WTC11 (cell line): ENCODE results near the gene LAP3. TPM values are rescaled to one million over a fixed set of nuclear protein-coding genes. Genes with fewer than 3 reads are reported as not detected.

Source experiments
- ATAC-seq: fragments of 200-7000 bp; cut with Tn5 transposase; 2 replicates; pipeline ENCODE4 v1.10.0; 2021; ENCODE audit warnings: mild to moderate bottlenecking, moderate library complexity
- CTCF ChIA-PET: fragments of 300-600 bp; sonication (Branson Sonifier 250); formaldehyde crosslinking; loops from one replicate; lab custom pipeline; 2021; ENCODE audit warnings: antibody characterized with exemption; lab: Charles Lee
- POLR2A ChIA-PET: fragments of 350-600 bp; sonication (Branson Sonifier 250); formaldehyde crosslinking; loops from one replicate; lab custom pipeline; 2021; ENCODE audit warnings: antibody characterized with exemption; lab: Charles Lee
- DNase-seq: peaks from one replicate; pipeline ENCODE4 v3.0.0; 2021; ENCODE audit warnings: low spot score
- H3K27ac Mint-ChIP-seq: 2 replicates; pipeline ENCODE4 v1.8.0; 2021; ENCODE audit warnings: mixed read lengths
- H3K27me3 Mint-ChIP-seq: 2 replicates; pipeline ENCODE4 v1.8.0; 2021; ENCODE audit warnings: low read depth, mild to moderate bottlenecking, moderate library complexity, mixed read lengths
- H3K36me3 Mint-ChIP-seq: 2 replicates; pipeline ENCODE4 v1.8.0; 2021; ENCODE audit warnings: mixed read lengths
- H3K4me1 Mint-ChIP-seq: 2 replicates; pipeline ENCODE4 v1.8.0; 2022; ENCODE audit warnings: mixed read lengths
- H3K4me3 Mint-ChIP-seq: 2 replicates; pipeline ENCODE4 v1.8.0; 2021; ENCODE audit warnings: mild to moderate bottlenecking, moderate library complexity, mixed read lengths
- H3K9me3 Mint-ChIP-seq: 2 replicates; pipeline ENCODE4 v1.8.0; 2021; ENCODE audit warnings: mixed read lengths
- ELF4 ChIP-seq: sonication (generic); formaldehyde crosslinking; IDR thresholded peaks from 2 replicates; pipeline ENCODE4 v1.8.1; 2022; ENCODE audit warnings: low read depth, mild to moderate bottlenecking, moderate library complexity, missing genetic modification reagents
- GTF2I ChIP-seq: fragments of 250-450 bp; sonication (Bioruptor Pico); conservative IDR thresholded peaks from 2 replicates; pipeline ENCODE4 v1.4.0; 2021; ENCODE audit warnings: mild to moderate bottlenecking
- HMGA2 ChIP-seq: fragments of 250-450 bp; sonication (Bioruptor Pico); IDR thresholded peaks from 2 replicates; pipeline ENCODE4 v1.4.0; 2021; ENCODE audit warnings: mild to moderate bottlenecking, moderate library complexity
- JAZF1 ChIP-seq: fragments of 250-450 bp; sonication (Bioruptor Pico); IDR thresholded peaks from 2 replicates; pipeline ENCODE4 v1.9.0; 2021; ENCODE audit warnings: moderate library complexity, mild to moderate bottlenecking, inconsistent platforms
- KAT7 ChIP-seq: sonication (generic); formaldehyde crosslinking; IDR thresholded peaks from 2 replicates; pipeline ENCODE4 v1.8.1; 2023; ENCODE audit warnings: missing genetic modification reagents, mild to moderate bottlenecking, borderline replicate concordance
- NFATC4 ChIP-seq: fragments of 250-450 bp; sonication (Bioruptor Pico); IDR thresholded peaks from 2 replicates; pipeline ENCODE4 v1.9.0; 2021; ENCODE audit warnings: mild to moderate bottlenecking
- NR2C2 ChIP-seq: sonication (generic); formaldehyde crosslinking; IDR thresholded peaks from 2 replicates; pipeline ENCODE4 v1.8.0; 2022; ENCODE audit warnings: mild to moderate bottlenecking, missing genetic modification reagents
- NR3C1 ChIP-seq: sonication (generic); formaldehyde crosslinking; conservative IDR thresholded peaks from 2 replicates; pipeline ENCODE4 v1.8.1; 2023; ENCODE audit warnings: low read depth, mild to moderate bottlenecking, missing genetic modification reagents
- TEAD1 ChIP-seq: sonication (generic); formaldehyde crosslinking; IDR thresholded peaks from 2 replicates; pipeline ENCODE4 v1.8.0; 2022; ENCODE audit warnings: mild to moderate bottlenecking, missing genetic modification reagents
- TP53 ChIP-seq: sonication (generic); formaldehyde crosslinking; IDR thresholded peaks from 2 replicates; pipeline ENCODE4 v1.8.1; 2023; ENCODE audit warnings: mild to moderate bottlenecking, missing genetic modification reagents
- ZNF121 ChIP-seq: sonication (generic); formaldehyde crosslinking; IDR thresholded peaks from 2 replicates; pipeline ENCODE4 v1.8.0; 2023; ENCODE audit warnings: missing genetic modification reagents
- ZNF138 ChIP-seq: sonication (generic); formaldehyde crosslinking; conservative IDR thresholded peaks from 2 replicates; pipeline ENCODE4 v1.8.1; 2022; ENCODE audit warnings: mild to moderate bottlenecking, moderate library complexity, missing genetic modification reagents
- ZNF317 ChIP-seq: sonication (generic); formaldehyde crosslinking; IDR thresholded peaks from 2 replicates; pipeline ENCODE4 v1.8.1; 2023; ENCODE audit warnings: low read depth, mild to moderate bottlenecking, moderate library complexity, missing genetic modification reagents, borderline replicate concordance
- ZNF423 ChIP-seq: fragments of 250-450 bp; sonication (Bioruptor Pico); IDR thresholded peaks from 2 replicates; pipeline ENCODE4 v2.1.2; 2022; ENCODE audit warnings: mild to moderate bottlenecking, moderate library complexity
- total RNA-seq: library from RNA; stranded (reverse); gene quantifications from 3 replicates; pipeline ENCODE4 v1.2.3, GENCODE V29; 2021
- TF ChIP-seq, protein P1 (sequence below): sonication (generic); formaldehyde crosslinking; IDR thresholded peaks from 2 replicates; pipeline ENCODE4 v1.8.1; 2023; ENCODE audit warnings: mild to moderate bottlenecking, moderate library complexity, missing genetic modification reagents
- TF ChIP-seq, protein P2 (sequence below): fragments of 250-450 bp; sonication (Bioruptor Pico); IDR thresholded peaks from 2 replicates; pipeline ENCODE4 v1.9.0; 2021; ENCODE audit warnings: mild to moderate bottlenecking
- TF ChIP-seq, protein P3 (sequence below): fragments of 200-600 bp; IDR thresholded peaks from 2 replicates; pipeline ENCODE4 v1.8.0; 2022; ENCODE audit warnings: antibody characterized with exemption
- TF ChIP-seq, protein P4 (sequence below): sonication (generic); formaldehyde crosslinking; IDR thresholded peaks from 2 replicates; pipeline ENCODE4 v1.8.1; 2022; ENCODE audit warnings: low read depth, mild to moderate bottlenecking, moderate library complexity, missing genetic modification reagents, borderline replicate concordance
- TF ChIP-seq, protein P5 (sequence below): sonication (generic); formaldehyde crosslinking; IDR thresholded peaks from 2 replicates; pipeline ENCODE4 v1.8.0; 2022; ENCODE audit warnings: mild to moderate bottlenecking, missing genetic modification reagents
- TF ChIP-seq, protein P6 (sequence below): fragments of 250-450 bp; sonication (Bioruptor Pico); IDR thresholded peaks from 2 replicates; pipeline ENCODE4 v1.8.0; 2021; ENCODE audit warnings: mild to moderate bottlenecking

LAP3 gene
- total RNA-seq, 1 experiment from 2014 or later, result 52.7 TPM

DNA sequence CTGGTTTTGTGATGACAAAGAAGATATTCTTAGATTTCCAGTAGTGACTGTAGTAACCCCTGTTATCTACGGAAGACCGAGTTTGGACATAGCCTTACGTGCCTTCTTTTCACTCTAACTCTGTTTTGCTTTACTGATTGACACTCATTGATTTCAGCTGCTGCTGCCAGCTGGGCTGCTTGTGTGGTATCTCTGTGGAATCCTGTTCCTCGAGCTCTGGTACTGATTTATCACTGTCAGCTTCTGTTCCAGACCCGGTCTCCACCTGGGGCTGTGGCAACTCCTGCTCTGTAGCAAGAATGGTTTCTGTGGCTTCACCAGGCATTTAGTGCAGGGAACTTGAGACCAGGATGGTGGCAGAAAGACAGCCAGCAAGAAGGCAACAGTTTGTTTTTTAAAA, 24.6 kb upstream of the LAP3 start (continued):
- TF ChIP-seq TP53 (CRISPR knock-in tag) (no peak), GTF2I (CRISPR knock-in tag) (no peak), ZNF121 (CRISPR knock-in tag) (no peak), NFATC4 (CRISPR knock-in tag) (no peak), TEAD1 (CRISPR knock-in tag) (no peak), ZNF423 (CRISPR knock-in tag) (no peak), NR3C1 (no peak), ELF4 (CRISPR knock-in tag) (no peak)
- TF ChIP-seq, all 79 proteins: peak for 0

DNA sequence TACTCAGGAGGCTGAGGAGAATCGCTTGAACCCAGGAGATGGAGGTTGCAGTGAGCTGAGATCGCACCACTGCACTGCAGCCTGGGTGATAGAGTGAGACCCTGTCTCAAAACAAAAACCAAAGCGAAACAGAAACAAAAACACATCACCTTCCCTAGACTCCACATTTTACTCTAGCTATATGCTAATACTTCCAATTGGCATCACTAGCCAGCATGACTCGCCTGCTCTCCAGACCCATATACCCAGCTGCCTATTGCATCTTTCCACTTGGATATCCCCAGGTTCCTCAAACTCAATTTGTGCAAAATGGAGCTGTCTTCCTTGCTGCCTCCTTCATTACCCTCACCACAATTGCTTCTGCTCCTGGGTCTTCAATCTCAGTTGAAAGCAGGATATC, 22.4 kb upstream of the LAP3 start:
- no peak overlapping the region for H3K4me3 Mint-ChIP-seq
- ATAC-seq, result no peak
- ChIA-PET POLR2A (no interaction called here), CTCF (no interaction called here)
- H3K27ac Mint-ChIP-seq, result no peak overlapping the region
- no peaks in the 10 kb centered on the region for H3K4me1 Mint-ChIP-seq
- H3K36me3 Mint-ChIP-seq, result no peaks in the 10 kb centered on the region
- DNase-seq, result no peak
- H3K9me3 Mint-ChIP-seq, result no peaks in the 10 kb centered on the region
- TF ChIP-seq ZNF138 (CRISPR knock-in tag), result no peak
- TF ChIP-seq, protein P1, sequence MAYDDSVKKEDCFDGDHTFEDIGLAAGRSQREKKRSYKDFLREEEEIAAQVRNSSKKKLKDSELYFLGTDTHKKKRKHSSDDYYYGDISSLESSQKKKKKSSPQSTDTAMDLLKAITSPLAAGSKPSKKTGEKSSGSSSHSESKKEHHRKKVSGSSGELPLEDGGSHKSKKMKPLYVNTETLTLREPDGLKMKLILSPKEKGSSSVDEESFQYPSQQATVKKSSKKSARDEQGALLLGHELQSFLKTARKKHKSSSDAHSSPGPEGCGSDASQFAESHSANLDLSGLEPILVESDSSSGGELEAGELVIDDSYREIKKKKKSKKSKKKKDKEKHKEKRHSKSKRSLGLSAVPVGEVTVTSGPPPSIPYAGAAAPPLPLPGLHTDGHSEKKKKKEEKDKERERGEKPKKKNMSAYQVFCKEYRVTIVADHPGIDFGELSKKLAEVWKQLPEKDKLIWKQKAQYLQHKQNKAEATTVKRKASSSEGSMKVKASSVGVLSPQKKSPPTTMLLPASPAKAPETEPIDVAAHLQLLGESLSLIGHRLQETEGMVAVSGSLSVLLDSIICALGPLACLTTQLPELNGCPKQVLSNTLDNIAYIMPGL, result no peak
- TF ChIP-seq, protein P2, sequence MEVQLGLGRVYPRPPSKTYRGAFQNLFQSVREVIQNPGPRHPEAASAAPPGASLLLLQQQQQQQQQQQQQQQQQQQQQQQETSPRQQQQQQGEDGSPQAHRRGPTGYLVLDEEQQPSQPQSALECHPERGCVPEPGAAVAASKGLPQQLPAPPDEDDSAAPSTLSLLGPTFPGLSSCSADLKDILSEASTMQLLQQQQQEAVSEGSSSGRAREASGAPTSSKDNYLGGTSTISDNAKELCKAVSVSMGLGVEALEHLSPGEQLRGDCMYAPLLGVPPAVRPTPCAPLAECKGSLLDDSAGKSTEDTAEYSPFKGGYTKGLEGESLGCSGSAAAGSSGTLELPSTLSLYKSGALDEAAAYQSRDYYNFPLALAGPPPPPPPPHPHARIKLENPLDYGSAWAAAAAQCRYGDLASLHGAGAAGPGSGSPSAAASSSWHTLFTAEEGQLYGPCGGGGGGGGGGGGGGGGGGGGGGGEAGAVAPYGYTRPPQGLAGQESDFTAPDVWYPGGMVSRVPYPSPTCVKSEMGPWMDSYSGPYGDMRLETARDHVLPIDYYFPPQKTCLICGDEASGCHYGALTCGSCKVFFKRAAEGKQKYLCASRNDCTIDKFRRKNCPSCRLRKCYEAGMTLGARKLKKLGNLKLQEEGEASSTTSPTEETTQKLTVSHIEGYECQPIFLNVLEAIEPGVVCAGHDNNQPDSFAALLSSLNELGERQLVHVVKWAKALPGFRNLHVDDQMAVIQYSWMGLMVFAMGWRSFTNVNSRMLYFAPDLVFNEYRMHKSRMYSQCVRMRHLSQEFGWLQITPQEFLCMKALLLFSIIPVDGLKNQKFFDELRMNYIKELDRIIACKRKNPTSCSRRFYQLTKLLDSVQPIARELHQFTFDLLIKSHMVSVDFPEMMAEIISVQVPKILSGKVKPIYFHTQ (CRISPR knock-in tag), result no peak
- no peak for TF ChIP-seq HMGA2 (CRISPR knock-in tag)
- no peak for TF ChIP-seq GTF2I (CRISPR knock-in tag)
- no peak for TF ChIP-seq NR2C2 (CRISPR knock-in tag)
- no peak for TF ChIP-seq ELF4 (CRISPR knock-in tag)
- TF ChIP-seq NR3C1, result no peak
- no peak for TF ChIP-seq ZNF121 (CRISPR knock-in tag)
- TF ChIP-seq JAZF1 (CRISPR knock-in tag), result no peak
- TF ChIP-seq, protein P3, sequence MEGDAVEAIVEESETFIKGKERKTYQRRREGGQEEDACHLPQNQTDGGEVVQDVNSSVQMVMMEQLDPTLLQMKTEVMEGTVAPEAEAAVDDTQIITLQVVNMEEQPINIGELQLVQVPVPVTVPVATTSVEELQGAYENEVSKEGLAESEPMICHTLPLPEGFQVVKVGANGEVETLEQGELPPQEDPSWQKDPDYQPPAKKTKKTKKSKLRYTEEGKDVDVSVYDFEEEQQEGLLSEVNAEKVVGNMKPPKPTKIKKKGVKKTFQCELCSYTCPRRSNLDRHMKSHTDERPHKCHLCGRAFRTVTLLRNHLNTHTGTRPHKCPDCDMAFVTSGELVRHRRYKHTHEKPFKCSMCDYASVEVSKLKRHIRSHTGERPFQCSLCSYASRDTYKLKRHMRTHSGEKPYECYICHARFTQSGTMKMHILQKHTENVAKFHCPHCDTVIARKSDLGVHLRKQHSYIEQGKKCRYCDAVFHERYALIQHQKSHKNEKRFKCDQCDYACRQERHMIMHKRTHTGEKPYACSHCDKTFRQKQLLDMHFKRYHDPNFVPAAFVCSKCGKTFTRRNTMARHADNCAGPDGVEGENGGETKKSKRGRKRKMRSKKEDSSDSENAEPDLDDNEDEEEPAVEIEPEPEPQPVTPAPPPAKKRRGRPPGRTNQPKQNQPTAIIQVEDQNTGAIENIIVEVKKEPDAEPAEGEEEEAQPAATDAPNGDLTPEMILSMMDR, result no peak
- TF ChIP-seq NFATC4 (CRISPR knock-in tag), result no peak
- TF ChIP-seq, protein P4, sequence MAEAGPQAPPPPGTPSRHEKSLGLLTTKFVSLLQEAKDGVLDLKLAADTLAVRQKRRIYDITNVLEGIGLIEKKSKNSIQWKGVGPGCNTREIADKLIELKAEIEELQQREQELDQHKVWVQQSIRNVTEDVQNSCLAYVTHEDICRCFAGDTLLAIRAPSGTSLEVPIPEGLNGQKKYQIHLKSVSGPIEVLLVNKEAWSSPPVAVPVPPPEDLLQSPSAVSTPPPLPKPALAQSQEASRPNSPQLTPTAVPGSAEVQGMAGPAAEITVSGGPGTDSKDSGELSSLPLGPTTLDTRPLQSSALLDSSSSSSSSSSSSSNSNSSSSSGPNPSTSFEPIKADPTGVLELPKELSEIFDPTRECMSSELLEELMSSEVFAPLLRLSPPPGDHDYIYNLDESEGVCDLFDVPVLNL (CRISPR knock-in tag), result no peak
- TF ChIP-seq, protein P5, sequence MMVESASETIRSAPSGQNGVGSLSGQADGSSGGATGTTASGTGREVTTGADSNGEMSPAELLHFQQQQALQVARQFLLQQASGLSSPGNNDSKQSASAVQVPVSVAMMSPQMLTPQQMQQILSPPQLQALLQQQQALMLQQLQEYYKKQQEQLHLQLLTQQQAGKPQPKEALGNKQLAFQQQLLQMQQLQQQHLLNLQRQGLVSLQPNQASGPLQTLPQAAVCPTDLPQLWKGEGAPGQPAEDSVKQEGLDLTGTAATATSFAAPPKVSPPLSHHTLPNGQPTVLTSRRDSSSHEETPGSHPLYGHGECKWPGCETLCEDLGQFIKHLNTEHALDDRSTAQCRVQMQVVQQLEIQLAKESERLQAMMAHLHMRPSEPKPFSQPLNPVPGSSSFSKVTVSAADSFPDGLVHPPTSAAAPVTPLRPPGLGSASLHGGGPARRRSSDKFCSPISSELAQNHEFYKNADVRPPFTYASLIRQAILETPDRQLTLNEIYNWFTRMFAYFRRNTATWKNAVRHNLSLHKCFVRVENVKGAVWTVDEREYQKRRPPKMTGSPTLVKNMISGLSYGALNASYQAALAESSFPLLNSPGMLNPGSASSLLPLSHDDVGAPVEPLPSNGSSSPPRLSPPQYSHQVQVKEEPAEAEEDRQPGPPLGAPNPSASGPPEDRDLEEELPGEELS, result no peak
- TF ChIP-seq, protein P6, sequence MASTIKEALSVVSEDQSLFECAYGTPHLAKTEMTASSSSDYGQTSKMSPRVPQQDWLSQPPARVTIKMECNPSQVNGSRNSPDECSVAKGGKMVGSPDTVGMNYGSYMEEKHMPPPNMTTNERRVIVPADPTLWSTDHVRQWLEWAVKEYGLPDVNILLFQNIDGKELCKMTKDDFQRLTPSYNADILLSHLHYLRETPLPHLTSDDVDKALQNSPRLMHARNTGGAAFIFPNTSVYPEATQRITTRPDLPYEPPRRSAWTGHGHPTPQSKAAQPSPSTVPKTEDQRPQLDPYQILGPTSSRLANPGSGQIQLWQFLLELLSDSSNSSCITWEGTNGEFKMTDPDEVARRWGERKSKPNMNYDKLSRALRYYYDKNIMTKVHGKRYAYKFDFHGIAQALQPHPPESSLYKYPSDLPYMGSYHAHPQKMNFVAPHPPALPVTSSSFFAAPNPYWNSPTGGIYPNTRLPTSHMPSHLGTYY (CRISPR knock-in tag), result no peak
- TF ChIP-seq KAT7 (CRISPR knock-in tag), result no peak
- no peak for TF ChIP-seq ZNF317 (CRISPR knock-in tag)
- H3K27me3 Mint-ChIP-seq, result peaks cover 4% of the 10 kb centered on the region; the same call in 1 of the 2 replicates
